RWPE1 (cell line): ENCODE measurements around the gene MAN1A1.
A peak's percentile ranks its signal among the peaks of the same experiment; 100 is the strongest.

Experiments used
- CTCF ChIA-PET: fragments of 350-600 bp; sonication (Branson Sonifier 250); formaldehyde crosslinking; extraction: SDS; loops from one replicate; lab custom pipeline; 2021; lab: Yijun Ruan, JAX
- POLR2A ChIA-PET: fragments of 400-600 bp; formaldehyde crosslinking; extraction: SDS; loops from one replicate; lab custom pipeline; 2020; ENCODE audit warnings: antibody characterized with exemption; ENCODE audit not compliant: low non-redundant PET; lab: Yijun Ruan, JAX
- DNase-seq: peaks from one replicate; pipeline ENCODE4 v3.0.0; 2012; ENCODE audit warnings: low spot score
- H3K27ac ChIP-seq: fragments of 450-650 bp; 2 replicates; pipeline ENCODE4 v1.5.1; 2017
- CTCF ChIP-seq: fragments of 450-650 bp; conservative IDR thresholded peaks from 2 replicates; pipeline ENCODE4 v1.5.1; 2017; ENCODE audit warnings: low read depth, mild to moderate bottlenecking

Gene MAN1A1

GRCh38 chr6:119148098-119148824 is 201.3 kb downstream of the MAN1A1 start:
- CTCF ChIA-PET: interaction anchor here (0.5 to 1.6 kb wide), 17 partner anchors 10 to 1430 kb away, joined by 3 to 10 read pairs (median 3); no protein-coding TSS in a partner anchor
- POLR2A ChIA-PET: no interaction called here
- peak; percentile 68 for DNase-seq
- peak; percentile 55 for TF ChIP-seq CTCF
- peak overlapping the region; percentile 72 for H3K27ac ChIP-seq

- peak overlapping the region; percentile 72 for H3K27ac ChIP-seq
- DNase-seq: peak; percentile 97
- ChIA-PET POLR2A (no interaction called here), CTCF (interaction anchor here (0.6 to 1.6 kb wide), 11 partner anchors 9 to 1431 kb away, joined by 3 to 10 read pairs (median 4); no protein-coding TSS in a partner anchor)
- TF ChIP-seq CTCF: no peak
Observed at GRCh38 chr6:119147101-119148053, 202.2 kb downstream of the MAN1A1 start.

- no peak for TF ChIP-seq CTCF
- ChIA-PET POLR2A (no interaction called here), CTCF (no interaction called here)
- no peak for DNase-seq
- H3K27ac ChIP-seq: no peak overlapping the region
Observed at GRCh38 chr6:119145111-119145510, 204.4 kb downstream of the MAN1A1 start.

GRCh38 chr6:119142637-119143036 is 206.9 kb downstream of the MAN1A1 start:
- no peak for DNase-seq
- TF ChIP-seq CTCF: no peak
- ChIA-PET POLR2A (no interaction called here), CTCF (no interaction called here)
- H3K27ac ChIP-seq: no peak overlapping the region

GRCh38 chr6:119142041-119142440 is 207.5 kb downstream of the MAN1A1 start:
- no peak for DNase-seq
- CTCF ChIA-PET: no interaction called here
- H3K27ac ChIP-seq: no peak overlapping the region
- POLR2A ChIA-PET: no interaction called here
- TF ChIP-seq CTCF: no peak
